Glomerular endothelial cell (primary cell): Measurements from ENCODE around the gene ACCSL. TPM values are rescaled to one million over a fixed set of nuclear protein-coding genes. Genes with fewer than 3 reads are reported as not detected.

Experiments
- DNase-seq: peaks from one replicate; pipeline ENCODE4 v3.0.0-alpha.2; 2011; ENCODE audit warnings: low read depth, low spot score; ENCODE audit errors: extremely low read depth
- total RNA-seq: library from RNA; depleted of rRNA; stranded (reverse); fragments of >200 nt; gene quantifications from 2 replicates; pipeline ENCODE4 v1.2.3, GENCODE V29; 2015

ACCSL gene
- total RNA-seq, 1 donor from 2014 or later: not detected

- DNase-seq: no peak
These were observed 46.6 kb downstream of the ACCSL start for GRCh38 chr11:44094260-44094868.

GRCh38 chr11:44095506-44096359 is 48.0 kb downstream of the ACCSL start, which contains the start of gene EXT2:
Gene EXT2 (plus strand): TSS chr11:44095678. CDS start chr11:44107713, 12,035 bp downstream.
- DNase-seq: no peak

DNA sequence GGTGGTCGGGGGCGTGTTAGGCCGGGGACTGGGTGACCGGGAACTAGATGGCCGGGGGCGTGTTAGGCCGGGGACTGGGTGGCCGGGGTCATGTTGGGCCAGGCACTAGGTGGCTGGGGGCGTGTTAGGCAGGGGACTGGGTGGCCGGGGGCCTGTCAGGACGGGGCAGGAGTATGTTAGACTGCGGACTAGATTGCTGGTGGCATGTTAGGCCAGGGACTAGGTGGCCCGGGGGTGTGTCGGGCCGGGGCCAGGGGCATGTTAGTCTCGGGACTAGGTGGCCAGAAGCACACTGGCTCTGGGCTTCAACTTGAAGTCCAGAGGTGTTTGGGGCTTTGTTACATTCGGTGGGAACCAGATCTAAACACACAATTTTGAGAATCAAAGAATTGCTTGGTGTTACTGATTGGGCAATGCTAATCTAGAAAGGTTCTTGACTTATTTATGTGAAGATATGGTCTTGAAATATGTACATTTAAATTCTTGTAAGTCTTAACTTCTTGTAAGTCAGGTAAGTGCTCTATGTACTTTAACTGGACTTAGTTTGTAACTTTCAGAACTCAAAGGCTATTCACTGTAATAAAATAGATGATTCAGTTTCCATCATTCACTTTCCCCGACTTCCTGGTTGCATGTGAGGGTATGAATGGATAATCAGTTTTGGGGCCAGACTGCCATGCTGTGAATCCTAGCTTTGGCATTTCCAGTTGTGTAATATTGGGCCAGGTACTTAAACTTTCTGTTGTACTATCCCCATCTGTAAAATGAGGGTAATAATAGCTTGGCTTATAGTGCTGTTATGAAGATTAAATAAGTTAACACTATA is 48.8 kb downstream of the ACCSL start:
- DNase-seq: no peak

GRCh38 chr11:44097821-44098220 is 50.0 kb downstream of the ACCSL start:
- no peak for DNase-seq

DNA sequence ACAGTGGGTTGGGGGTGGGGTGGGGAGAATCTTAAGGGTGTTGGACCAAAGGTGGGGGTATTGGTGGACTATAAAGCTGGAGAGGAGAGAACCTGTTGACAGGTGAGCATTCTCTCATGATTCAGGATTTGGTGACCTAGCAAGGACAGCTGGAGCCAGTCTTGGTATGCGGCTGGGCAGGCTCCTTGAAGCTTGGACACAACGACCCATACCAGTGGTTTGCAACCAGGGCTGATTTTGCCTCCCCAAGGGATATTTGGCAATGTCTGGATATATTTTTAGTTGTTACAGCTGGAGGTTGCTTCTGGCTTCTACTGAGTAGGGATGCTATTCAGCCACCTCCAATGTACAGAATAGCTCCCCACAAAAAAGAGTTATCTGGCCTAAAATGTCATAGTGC is 53.3 kb downstream of the ACCSL start:
- no peak for DNase-seq

GRCh38 chr11:44104481-44105294 is 56.9 kb downstream of the ACCSL start:
- no peak for DNase-seq

GRCh38 chr11:44108260-44108659 is 60.5 kb downstream of the ACCSL start:
- no peak for DNase-seq

Other genes with a start within 250 kb of the ACCSL start
- gene ALKBH3, start 167.2 kb upstream of the ACCSL start, total RNA-seq: 31.2 and 31.6 TPM in 2 replicates
- gene C11orf96, start 105.3 kb upstream of the ACCSL start, total RNA-seq: 41.3 and 56.2 TPM in 2 replicates
- 11.4 and 13.6 TPM in 2 replicates for gene ACCS, start 18.3 kb downstream of the ACCSL start, total RNA-seq
- gene EXT2, start 47.7 kb downstream of the ACCSL start, total RNA-seq: 103 and 154 TPM in 2 replicates